Pulmonary artery endothelial cell (primary cell): ENCODE results near the gene SEC24D. TPM values are rescaled to one million over a fixed set of nuclear protein-coding genes. Genes with fewer than 3 reads are reported as not detected.

Experiments used
- DNase-seq: peaks from one replicate; pipeline ENCODE4 v3.0.0-alpha.2; 2011; ENCODE audit warnings: low read depth, low spot score
- total RNA-seq: library from RNA; depleted of rRNA; stranded (reverse); fragments of >200 nt; gene quantifications from 2 replicates; pipeline ENCODE4 v1.2.3, GENCODE V29; 2014

Gene SEC24D
- total RNA-seq, 1 donor from 2014 or later: 50.4 TPM

- DNase-seq: no peak
Measured at GRCh38 chr4:118846979-118847378, 11.1 kb upstream of the SEC24D start.

- no peak for DNase-seq
Measured at GRCh38 chr4:118845552-118846050, 9.7 kb upstream of the SEC24D start.

GRCh38 chr4:118843237-118843636 lies 7.3 kb upstream of the SEC24D start:
- no peak for DNase-seq

GRCh38 chr4:118842055-118842454 lies 6.1 kb upstream of the SEC24D start:
- no peak for DNase-seq

- DNase-seq: no peak
Measured at GRCh38 chr4:118839221-118839927, 3.4 kb upstream of the SEC24D start.

GRCh38 chr4:118837121-118837507 lies 1.2 kb upstream of the SEC24D start:
- no peak for DNase-seq

GRCh38 chr4:118836301-118837120 lies 585 bp upstream of the SEC24D start:
- peak; percentile 30 for DNase-seq

GRCh38 chr4:118834960-118835569 lies 861 bp downstream of the SEC24D start:
- DNase-seq: peak; percentile 73

- no peak for DNase-seq
Measured at GRCh38 chr4:118834070-118834469, 1.9 kb downstream of the SEC24D start.

- no peak for DNase-seq
Measured at GRCh38 chr4:118833192-118833820, 2.6 kb downstream of the SEC24D start.

- no peak for DNase-seq
Measured at GRCh38 chr4:118829107-118829506, 6.8 kb downstream of the SEC24D start.

- no peak for DNase-seq
Measured at GRCh38 chr4:118826723-118827444, 9.0 kb downstream of the SEC24D start.

GRCh38 chr4:118825799-118826198 lies 10.1 kb downstream of the SEC24D start:
- no peak for DNase-seq

- no peak for DNase-seq
Measured at GRCh38 chr4:118824141-118824540, 11.8 kb downstream of the SEC24D start.

GRCh38 chr4:118823471-118823870 lies 12.5 kb downstream of the SEC24D start:
- DNase-seq: no peak

GRCh38 chr4:118821590-118822293 lies 14.2 kb downstream of the SEC24D start:
- no peak for DNase-seq

GRCh38 chr4:118817178-118817930 lies 18.6 kb downstream of the SEC24D start:
- DNase-seq: no peak

GRCh38 chr4:118816538-118817177 lies 19.3 kb downstream of the SEC24D start:
- no peak for DNase-seq

GRCh38 chr4:118814891-118815290 lies 21.0 kb downstream of the SEC24D start:
- no peak for DNase-seq
